Measurements from ENCODE around the gene RNF133.

RNF133 gene

GRCh38 chr7:122715183-122715582, 16.3 kb upstream of the RNF133 start:
- Histone ChIP-seq H3K79me1 (ENCODE audit: low read depth, low read length) (no peaks in the 10 kb centered on the region), H3K9ac (ENCODE audit: low read depth, low read length, poor library complexity) (no peak overlapping the region), H3K4me1 (ENCODE audit: control insufficient read depth in 2 of 2, insufficient read depth in 1 of 2, low read depth in 1 of 2, low read length in 2 of 2) (peaks cover 0 to 3% of the 10 kb centered on the region in 2 donors), H3K27ac (replicated peaks; ENCODE audit: low read length) (no peak overlapping the region), H2BK120ac (ENCODE audit: low read depth, low read length) (no peak overlapping the region), H3K36me3 (replicated peaks in 1 of 2; ENCODE audit: control insufficient read depth in 2 of 2, insufficient read depth in 2 of 2, low read length in 2 of 2) (no peaks in the 10 kb centered on the region), H3K4me2 (ENCODE audit: insufficient read depth, low read length, poor library complexity, severe bottlenecking) (no peak overlapping the region), H2AK5ac (ENCODE audit: low read depth, low read length) (no peak overlapping the region), H4K91ac (ENCODE audit: low read depth, low read length, poor library complexity) (no peak overlapping the region), H3K4ac (ENCODE audit: low read length) (no peak overlapping the region), H4K8ac (ENCODE audit: low read depth, low read length) (no peak overlapping the region), H2BK15ac (ENCODE audit: low read length) (no peak overlapping the region), H3K4me3 (ENCODE audit: low read length in 2 of 2) (no peak overlapping the region), H2AFZ (ENCODE audit: low read length) (no peak overlapping the region), H3K18ac (ENCODE audit: low read length) (no peak overlapping the region), H3K23ac (ENCODE audit: low read depth, low read length, poor library complexity) (no peak overlapping the region), H3K27me3 (ENCODE audit: control insufficient read depth in 3 of 3, insufficient read depth in 3 of 3, low read depth in 1 of 3, low read length in 3 of 3) (no peaks in the 10 kb centered on the region), H2BK12ac (ENCODE audit: low read length) (no peak overlapping the region), H3K14ac (ENCODE audit: low read length) (no peak overlapping the region), H2BK5ac (ENCODE audit: low read length) (no peak overlapping the region), H3K9me3 (replicated peaks in 1 of 2; ENCODE audit: control insufficient read depth in 2 of 2, insufficient read depth in 1 of 2, low read depth in 1 of 2, low read length in 2 of 2) (no peaks in the 10 kb centered on the region)
- WGBS, 2 donors (ENCODE audit: extremely low coverage in 2 of 2, insufficient read length in 2 of 2, insufficient replicate concordance in 1 of 2): no CpG with 5 or more reads among the region's 3 CpGs
- DNase-seq (ENCODE audit: low spot score): no peak

- no CpG with 5 or more reads among the region's 1 CpG for WGBS, 2 donors (ENCODE audit: extremely low coverage in 2 of 2, insufficient read length in 2 of 2, insufficient replicate concordance in 1 of 2)
- Histone ChIP-seq H3K14ac (ENCODE audit: low read length) (no peak overlapping the region), H2BK5ac (ENCODE audit: low read length) (no peak overlapping the region), H3K36me3 (replicated peaks in 1 of 2; ENCODE audit: control insufficient read depth in 2 of 2, insufficient read depth in 2 of 2, low read length in 2 of 2) (no peaks in the 10 kb centered on the region), H3K4me2 (ENCODE audit: insufficient read depth, low read length, poor library complexity, severe bottlenecking) (no peak overlapping the region), H2BK120ac (ENCODE audit: low read depth, low read length) (no peak overlapping the region), H3K9ac (ENCODE audit: low read depth, low read length, poor library complexity) (no peak overlapping the region), H4K8ac (ENCODE audit: low read depth, low read length) (no peak overlapping the region), H3K4me1 (ENCODE audit: control insufficient read depth in 2 of 2, insufficient read depth in 1 of 2, low read depth in 1 of 2, low read length in 2 of 2) (peaks cover 0 to 3% of the 10 kb centered on the region in 2 donors), H3K27me3 (ENCODE audit: control insufficient read depth in 3 of 3, insufficient read depth in 3 of 3, low read depth in 1 of 3, low read length in 3 of 3) (no peaks in the 10 kb centered on the region), H2BK12ac (ENCODE audit: low read length) (no peak overlapping the region), H3K27ac (replicated peaks; ENCODE audit: low read length) (no peak overlapping the region), H3K23ac (ENCODE audit: low read depth, low read length, poor library complexity) (no peak overlapping the region), H4K91ac (ENCODE audit: low read depth, low read length, poor library complexity) (no peak overlapping the region), H2BK15ac (ENCODE audit: low read length) (no peak overlapping the region), H2AFZ (ENCODE audit: low read length) (no peak overlapping the region), H3K18ac (ENCODE audit: low read length) (no peak overlapping the region), H3K79me1 (ENCODE audit: low read depth, low read length) (no peaks in the 10 kb centered on the region), H3K9me3 (replicated peaks in 1 of 2; ENCODE audit: control insufficient read depth in 2 of 2, insufficient read depth in 1 of 2, low read depth in 1 of 2, low read length in 2 of 2) (no peaks in the 10 kb centered on the region), H3K4me3 (ENCODE audit: low read length in 2 of 2) (no peak overlapping the region), H2AK5ac (ENCODE audit: low read depth, low read length) (no peak overlapping the region), H3K4ac (ENCODE audit: low read length) (no peak overlapping the region)
- DNase-seq (ENCODE audit: low spot score): no peak
These were observed 12.0 kb upstream of the RNF133 start for GRCh38 chr7:122710916-122711315.

- Histone ChIP-seq H3K23ac (ENCODE audit: low read depth, low read length, poor library complexity) (no peak overlapping the region), H2AK5ac (ENCODE audit: low read depth, low read length) (no peak overlapping the region), H3K4me2 (ENCODE audit: insufficient read depth, low read length, poor library complexity, severe bottlenecking) (no peak overlapping the region), H3K4me1 (ENCODE audit: control insufficient read depth in 2 of 2, insufficient read depth in 1 of 2, low read depth in 1 of 2, low read length in 2 of 2) (no peaks in the 10 kb centered on the region), H3K9me3 (replicated peaks in 1 of 2; ENCODE audit: control insufficient read depth in 2 of 2, insufficient read depth in 1 of 2, low read depth in 1 of 2, low read length in 2 of 2) (no peaks in the 10 kb centered on the region), H2AFZ (ENCODE audit: low read length) (no peak overlapping the region), H3K18ac (ENCODE audit: low read length) (no peak overlapping the region), H3K79me1 (ENCODE audit: low read depth, low read length) (no peaks in the 10 kb centered on the region), H3K9ac (ENCODE audit: low read depth, low read length, poor library complexity) (no peak overlapping the region), H3K14ac (ENCODE audit: low read length) (no peak overlapping the region), H2BK5ac (ENCODE audit: low read length) (no peak overlapping the region), H3K4me3 (ENCODE audit: low read length in 2 of 2) (no peak overlapping the region), H2BK12ac (ENCODE audit: low read length) (no peak overlapping the region), H2BK120ac (ENCODE audit: low read depth, low read length) (no peak overlapping the region), H3K36me3 (replicated peaks in 1 of 2; ENCODE audit: control insufficient read depth in 2 of 2, insufficient read depth in 2 of 2, low read length in 2 of 2) (no peaks in the 10 kb centered on the region), H4K8ac (ENCODE audit: low read depth, low read length) (no peak overlapping the region), H3K27me3 (ENCODE audit: control insufficient read depth in 3 of 3, insufficient read depth in 3 of 3, low read depth in 1 of 3, low read length in 3 of 3) (no peaks in the 10 kb centered on the region), H3K27ac (replicated peaks; ENCODE audit: low read length) (no peak overlapping the region), H3K4ac (ENCODE audit: low read length) (no peak overlapping the region), H4K91ac (ENCODE audit: low read depth, low read length, poor library complexity) (no peak overlapping the region), H2BK15ac (ENCODE audit: low read length) (no peak overlapping the region)
- no CpG with 5 or more reads among the region's 7 CpGs for WGBS, 2 donors (ENCODE audit: extremely low coverage in 2 of 2, insufficient read length in 2 of 2, insufficient replicate concordance in 1 of 2)
- no peak for DNase-seq (ENCODE audit: low spot score)
These were observed 11.2 kb upstream of the RNF133 start for GRCh38 chr7:122709930-122710646.

- H2BK5ac ChIP-seq (ENCODE audit: low read length): no peak overlapping the region
- H4K8ac ChIP-seq (ENCODE audit: low read depth, low read length): no peak overlapping the region
- no peak overlapping the region for H2AFZ ChIP-seq (ENCODE audit: low read length)
- H3K27me3 ChIP-seq (ENCODE audit: control insufficient read depth in 3 of 3, insufficient read depth in 3 of 3, low read depth in 1 of 3, low read length in 3 of 3): no peaks in the 10 kb centered on the region
- H3K4me3 ChIP-seq (ENCODE audit: low read length in 2 of 2): no peak overlapping the region
- H3K14ac ChIP-seq (ENCODE audit: low read length): no peak overlapping the region
- no peak overlapping the region for H4K91ac ChIP-seq (ENCODE audit: low read depth, low read length, poor library complexity)
- DNase-seq (ENCODE audit: low spot score): no peak
- H3K79me1 ChIP-seq (ENCODE audit: low read depth, low read length): no peaks in the 10 kb centered on the region
- no peak overlapping the region for H3K4ac ChIP-seq (ENCODE audit: low read length)
- no peaks in the 10 kb centered on the region for H3K4me1 ChIP-seq (ENCODE audit: control insufficient read depth in 2 of 2, insufficient read depth in 1 of 2, low read depth in 1 of 2, low read length in 2 of 2)
- H2BK15ac ChIP-seq (ENCODE audit: low read length): no peak overlapping the region
- H3K9me3 ChIP-seq (replicated peaks in 1 of 2; ENCODE audit: control insufficient read depth in 2 of 2, insufficient read depth in 1 of 2, low read depth in 1 of 2, low read length in 2 of 2): no peaks in the 10 kb centered on the region
- H3K9ac ChIP-seq (ENCODE audit: low read depth, low read length, poor library complexity): no peak overlapping the region
- WGBS, 2 donors (ENCODE audit: extremely low coverage in 2 of 2, insufficient read length in 2 of 2, insufficient replicate concordance in 1 of 2): no CpG with 5 or more reads among the region's 2 CpGs
- H2BK12ac ChIP-seq (ENCODE audit: low read length): no peak overlapping the region
- H3K36me3 ChIP-seq (replicated peaks in 1 of 2; ENCODE audit: control insufficient read depth in 2 of 2, insufficient read depth in 2 of 2, low read length in 2 of 2): no peaks in the 10 kb centered on the region
- H2BK120ac ChIP-seq (ENCODE audit: low read depth, low read length): no peak overlapping the region
- no peak overlapping the region for H3K27ac ChIP-seq (replicated peaks; ENCODE audit: low read length)
- H3K4me2 ChIP-seq (ENCODE audit: insufficient read depth, low read length, poor library complexity, severe bottlenecking): no peak overlapping the region
- no peak overlapping the region for H3K18ac ChIP-seq (ENCODE audit: low read length)
- H3K23ac ChIP-seq (ENCODE audit: low read depth, low read length, poor library complexity): no peak overlapping the region
- H2AK5ac ChIP-seq (ENCODE audit: low read depth, low read length): no peak overlapping the region
These were observed 7.9 kb upstream of the RNF133 start for GRCh38 chr7:122706836-122707235.
